Measurements from ENCODE around the gene MLLT3.

Gene MLLT3

GRCh38 chr9:20512106-20512505 lies 110.2 kb downstream of the MLLT3 start:
- DNase-seq (ENCODE audit: low spot score) = no peak

GRCh38 chr9:20511686-20512085 lies 110.6 kb downstream of the MLLT3 start:
- no peak for DNase-seq (ENCODE audit: low spot score)

- DNase-seq (ENCODE audit: low spot score) = no peak
Measured at GRCh38 chr9:20509466-20509865, 112.8 kb downstream of the MLLT3 start.

- DNase-seq (ENCODE audit: low spot score) = no peak
Measured at GRCh38 chr9:20508242-20508641, 114.1 kb downstream of the MLLT3 start.

- DNase-seq (ENCODE audit: low spot score) = no peak
Measured at GRCh38 chr9:20507431-20507830, 114.9 kb downstream of the MLLT3 start.

GRCh38 chr9:20506099-20506900 lies 116.0 kb downstream of the MLLT3 start:
- DNase-seq (ENCODE audit: low spot score) = no peak

- no peak for DNase-seq (ENCODE audit: low spot score)
Measured at GRCh38 chr9:20505574-20505973, 116.7 kb downstream of the MLLT3 start.

GRCh38 chr9:20504930-20505329 lies 117.4 kb downstream of the MLLT3 start:
- DNase-seq (ENCODE audit: low spot score) = no peak

GRCh38 chr9:20500101-20500500 lies 122.2 kb downstream of the MLLT3 start:
- DNase-seq (ENCODE audit: low spot score) = no peak

- DNase-seq (ENCODE audit: low spot score) = no peak
Measured at GRCh38 chr9:20499013-20499412, 123.3 kb downstream of the MLLT3 start.

- DNase-seq (ENCODE audit: low spot score) = no peak
Measured at GRCh38 chr9:20496328-20496727, 126.0 kb downstream of the MLLT3 start.

GRCh38 chr9:20495098-20495497 lies 127.2 kb downstream of the MLLT3 start:
- no peak for DNase-seq (ENCODE audit: low spot score)

GRCh38 chr9:20494035-20494434 lies 128.3 kb downstream of the MLLT3 start:
- DNase-seq (ENCODE audit: low spot score) = no peak

GRCh38 chr9:20492772-20493171 lies 129.5 kb downstream of the MLLT3 start:
- DNase-seq (ENCODE audit: low spot score) = no peak

- DNase-seq (ENCODE audit: low spot score) = no peak
Measured at GRCh38 chr9:20491612-20492011, 130.7 kb downstream of the MLLT3 start.

- DNase-seq (ENCODE audit: low spot score) = no peak
Measured at GRCh38 chr9:20490246-20490834, 132.0 kb downstream of the MLLT3 start.

- no peak for DNase-seq (ENCODE audit: low spot score)
Measured at GRCh38 chr9:20488691-20489090, 133.6 kb downstream of the MLLT3 start.

- no peak for DNase-seq (ENCODE audit: low spot score)
Measured at GRCh38 chr9:20486552-20486951, 135.7 kb downstream of the MLLT3 start.

GRCh38 chr9:20481437-20481836 lies 140.9 kb downstream of the MLLT3 start:
- DNase-seq (ENCODE audit: low spot score) = no peak

- DNase-seq (ENCODE audit: low spot score) = no peak
Measured at GRCh38 chr9:20480249-20480648, 142.1 kb downstream of the MLLT3 start.

- no peak for DNase-seq (ENCODE audit: low spot score)
Measured at GRCh38 chr9:20479419-20480155, 142.7 kb downstream of the MLLT3 start.

GRCh38 chr9:20478786-20479185 lies 143.5 kb downstream of the MLLT3 start:
- no peak for DNase-seq (ENCODE audit: low spot score)

Measured in LoVo (cell line).